SK-N-MC (cell line): Measurements from ENCODE around the gene UXS1.

ENCODE experiments used
- EZH2 ChIP-seq: fragments of 200-600 bp; sonication (generic); IDR thresholded peaks from one replicate; pipeline ENCODE4 v1.6.1; 2017; ENCODE audit warnings: antibody characterized with exemption
- FOXP2 ChIP-seq: optimal IDR thresholded peaks from 2 replicates; pipeline ENCODE3; 2011; ENCODE audit warnings: mild to moderate bottlenecking, moderate library complexity; ENCODE audit not compliant: insufficient read depth; ENCODE audit errors: extremely low read length, control extremely low read depth
- POLR2AphosphoS5 ChIP-seq: IDR thresholded peaks from 2 replicates; pipeline ENCODE4 v1.6.1; 2012; ENCODE audit warnings: mild to moderate bottlenecking, low read depth, low read length, borderline replicate concordance

- TF ChIP-seq POLR2AphosphoS5 (no peak), EZH2 (no peak), FOXP2 (no peak)
Measured at GRCh38 chr2:106138543-106139237, 55.4 kb downstream of the UXS1 start.
